ENCODE results near the gene ZNF491.
A peak's percentile ranks its signal among the peaks of the same experiment; 100 is the strongest.
"Not testable (repeated sequence)": the region's sequence is repeated elsewhere in the genome, so short reads cannot be mapped to it uniquely, and the experiment has no call there.

The ZNF491 gene

GRCh38 chr19:11813703-11814028 lies 15.3 kb downstream of the ZNF491 start:
- TF ChIP-seq, protein P1, sequence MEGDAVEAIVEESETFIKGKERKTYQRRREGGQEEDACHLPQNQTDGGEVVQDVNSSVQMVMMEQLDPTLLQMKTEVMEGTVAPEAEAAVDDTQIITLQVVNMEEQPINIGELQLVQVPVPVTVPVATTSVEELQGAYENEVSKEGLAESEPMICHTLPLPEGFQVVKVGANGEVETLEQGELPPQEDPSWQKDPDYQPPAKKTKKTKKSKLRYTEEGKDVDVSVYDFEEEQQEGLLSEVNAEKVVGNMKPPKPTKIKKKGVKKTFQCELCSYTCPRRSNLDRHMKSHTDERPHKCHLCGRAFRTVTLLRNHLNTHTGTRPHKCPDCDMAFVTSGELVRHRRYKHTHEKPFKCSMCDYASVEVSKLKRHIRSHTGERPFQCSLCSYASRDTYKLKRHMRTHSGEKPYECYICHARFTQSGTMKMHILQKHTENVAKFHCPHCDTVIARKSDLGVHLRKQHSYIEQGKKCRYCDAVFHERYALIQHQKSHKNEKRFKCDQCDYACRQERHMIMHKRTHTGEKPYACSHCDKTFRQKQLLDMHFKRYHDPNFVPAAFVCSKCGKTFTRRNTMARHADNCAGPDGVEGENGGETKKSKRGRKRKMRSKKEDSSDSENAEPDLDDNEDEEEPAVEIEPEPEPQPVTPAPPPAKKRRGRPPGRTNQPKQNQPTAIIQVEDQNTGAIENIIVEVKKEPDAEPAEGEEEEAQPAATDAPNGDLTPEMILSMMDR (IDR thresholded peaks at IDR 0.05; ENCODE audit: insufficient read depth, low read length, poor library complexity, severe bottlenecking): no peak
- no peaks in the 10 kb centered on the region for H3K36me3 ChIP-seq (ENCODE audit: control insufficient read depth, insufficient read depth, low read length)
- peak overlapping the region; percentile 82 for H3K4me3 ChIP-seq (replicated peaks; ENCODE audit: low read depth, low read length)
- H3K27me3 ChIP-seq (replicated peaks; ENCODE audit: control insufficient read depth, insufficient read depth, low read length): no peaks in the 10 kb centered on the region
- no peak for DNase-seq (ENCODE audit: extremely low read depth, insufficient read length)

- DNase-seq (ENCODE audit: extremely low read depth, insufficient read length): peak; percentile 92
- TF ChIP-seq, protein P1 (IDR thresholded peaks at IDR 0.05; ENCODE audit: insufficient read depth, low read length, poor library complexity, severe bottlenecking): no peak
- Histone ChIP-seq H3K36me3 (ENCODE audit: control insufficient read depth, insufficient read depth, low read length) (no peaks in the 10 kb centered on the region), H3K4me3 (replicated peaks; ENCODE audit: low read depth, low read length) (peak within 1 kb of the TSS; percentile 82), H3K27me3 (replicated peaks; ENCODE audit: control insufficient read depth, insufficient read depth, low read length) (no peaks in the 10 kb centered on the region)
These were observed 15.8 kb downstream of the ZNF491 start, which contains the start of gene ZNF440 for GRCh38 chr19:11814029-11814699. Gene ZNF440 (plus strand): TSS chr19:11814273. CDS start chr19:11814448, 175 bp downstream.

DNA sequence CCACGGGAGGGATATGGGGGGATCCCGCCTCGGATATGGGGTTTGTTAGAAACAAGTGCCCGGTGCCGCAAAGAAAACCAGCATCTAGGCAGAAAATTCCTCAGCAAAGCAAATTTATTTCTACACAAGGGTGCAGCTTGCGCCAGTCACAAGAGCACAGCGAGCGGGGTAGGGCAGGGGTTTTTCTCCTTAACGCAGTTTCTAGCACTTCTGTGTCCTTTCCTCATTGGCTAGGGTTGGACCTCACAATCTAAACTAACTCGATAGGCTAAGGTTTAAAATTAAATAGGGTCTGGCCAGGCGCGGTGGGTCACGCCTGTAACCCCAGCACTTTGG lies 16.3 kb downstream of the ZNF491 start:
- no peak for DNase-seq (ENCODE audit: extremely low read depth, insufficient read length)
- no peaks in the 10 kb centered on the region for H3K36me3 ChIP-seq (ENCODE audit: control insufficient read depth, insufficient read depth, low read length)
- H3K4me3 ChIP-seq (replicated peaks; ENCODE audit: low read depth, low read length): peak overlapping the region; percentile 82
- TF ChIP-seq, protein P1 (IDR thresholded peaks at IDR 0.05; ENCODE audit: insufficient read depth, low read length, poor library complexity, severe bottlenecking): no peak
- H3K27me3 ChIP-seq (replicated peaks; ENCODE audit: control insufficient read depth, insufficient read depth, low read length): no peaks in the 10 kb centered on the region

GRCh38 chr19:11821474-11822109 lies 23.3 kb downstream of the ZNF491 start:
- no peaks in the 10 kb centered on the region for H3K27me3 ChIP-seq (replicated peaks; ENCODE audit: control insufficient read depth, insufficient read depth, low read length)
- no peak for DNase-seq (ENCODE audit: extremely low read depth, insufficient read length)
- no peak overlapping the region for H3K4me3 ChIP-seq (replicated peaks; ENCODE audit: low read depth, low read length)
- no peaks in the 10 kb centered on the region; the same call in 1 of the 2 replicates for H3K36me3 ChIP-seq (ENCODE audit: control insufficient read depth, insufficient read depth, low read length)
- TF ChIP-seq, protein P1 (IDR thresholded peaks at IDR 0.05; ENCODE audit: insufficient read depth, low read length, poor library complexity, severe bottlenecking): no peak

DNA sequence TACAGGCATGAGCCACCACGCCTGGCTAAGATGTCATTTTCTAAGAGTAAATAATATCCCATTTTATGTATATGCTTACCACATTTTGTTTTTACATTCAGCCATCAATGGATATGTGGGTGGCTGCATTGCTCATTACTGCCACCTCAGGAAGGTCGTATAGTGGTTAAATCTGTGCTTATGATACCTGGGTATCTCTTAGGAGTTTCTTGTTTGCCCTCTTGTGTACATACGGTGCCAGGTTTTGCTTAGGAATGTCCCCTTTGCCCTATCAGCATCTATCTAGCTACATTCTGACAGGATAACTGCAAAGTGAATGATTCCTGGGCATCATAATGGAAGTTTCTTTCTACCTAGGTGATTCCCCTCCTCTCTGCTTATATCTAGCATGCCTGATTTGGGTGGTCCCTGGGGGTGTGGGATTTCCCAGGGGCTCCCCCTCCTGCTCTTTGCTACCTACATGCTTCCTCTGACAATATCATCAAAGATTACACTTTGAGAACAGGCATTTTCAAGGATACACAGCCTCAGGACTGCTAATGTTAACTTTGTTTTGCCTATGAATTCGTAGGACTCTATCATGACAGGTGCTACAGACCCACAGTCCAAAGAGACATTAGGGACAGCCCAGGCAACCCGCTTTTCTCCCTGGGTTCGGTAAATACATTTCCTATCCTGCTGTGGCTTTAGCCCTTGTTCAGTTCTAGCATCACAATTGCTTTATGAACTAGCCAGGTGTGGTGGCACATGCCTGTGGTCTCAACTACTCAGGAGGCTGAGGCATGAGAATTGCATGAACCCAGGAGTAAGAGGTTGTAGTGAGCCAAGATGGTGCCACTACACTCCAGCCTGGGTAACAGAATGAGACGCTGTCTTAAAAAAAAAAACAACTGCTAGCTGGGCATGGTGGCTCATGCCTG lies 30.9 kb downstream of the ZNF491 start:
- DNase-seq (ENCODE audit: extremely low read depth, insufficient read length); H3K27me3 ChIP-seq (replicated peaks; ENCODE audit: control insufficient read depth, insufficient read depth, low read length); H3K36me3 ChIP-seq (ENCODE audit: control insufficient read depth, insufficient read depth, low read length); H3K4me3 ChIP-seq (replicated peaks; ENCODE audit: low read depth, low read length): not testable (repeated sequence)
